Urinary bladder (tissue), 4 donors: Measurements from ENCODE around the gene FNIP2. TPM values are rescaled to one million over a fixed set of nuclear protein-coding genes. Genes with fewer than 3 reads are reported as not detected.
"Not testable (repeated sequence)": the region's sequence is repeated elsewhere in the genome, so short reads cannot be mapped to it uniquely, and the experiment has no call there.

ENCODE experiments used
- DNase-seq: peaks from one replicate; pipeline ENCODE4 v3.0.0-alpha.2; 2015; ENCODE audit errors: extremely low spot score
- H3K27ac ChIP-seq: one replicate; pipeline ENCODE4 v1.5.1; 2013; ENCODE audit warnings: low read depth, mild to moderate bottlenecking, moderate library complexity
- H3K36me3 ChIP-seq: one replicate; pipeline ENCODE4 v1.6.1; 2013; ENCODE audit warnings: mild to moderate bottlenecking, moderate library complexity; ENCODE audit not compliant: insufficient read depth
- H3K4me1 ChIP-seq: one replicate; pipeline ENCODE4 v1.6.1; 2013; ENCODE audit warnings: mild to moderate bottlenecking, moderate library complexity; ENCODE audit not compliant: insufficient read depth
- H3K4me3 ChIP-seq: one replicate; pipeline ENCODE4 v1.5.1; 2013; ENCODE audit warnings: low read depth, low read length
- WGBS: extraction: QIAGEN DNeasy Blood & Tissue Kit; methylation state at CpG from one replicate; pipeline ENCODE4 v1.1.7; 2013; 5-methylcytosine and 5-hydroxymethylcytosine counted together
- polyA plus RNA-seq: library from polyadenylated mRNA; stranded (reverse); fragments of 200-250 nt; gene quantifications from one replicate; pipeline ENCODE4 v1.2.3, GENCODE V29; 2013
- total RNA-seq: library from RNA; depleted of rRNA; stranded (reverse); fragments of >200 nt; gene quantifications from one replicate; pipeline ENCODE4 v1.2.3, GENCODE V29; 2014
- donor health status: healthy with polysubstance abuse.
- donor health status: healthy.

FNIP2 gene
- total and polyA plus RNA-seq, 2 donors: 15.6 to 54.0 TPM

- no peak for DNase-seq
- Histone ChIP-seq H3K36me3 (no peaks in the 10 kb centered on the region), H3K4me1 (no peaks in the 10 kb centered on the region), H3K4me3 (no peak overlapping the region), H3K27ac (no peak overlapping the region)
- 98% methylated on average over 4 of the region's 4 CpGs for WGBS
Measured at GRCh38 chr4:158875026-158875425, 106.2 kb downstream of the FNIP2 start.

GRCh38 chr4:158875455-158875854, 106.6 kb downstream of the FNIP2 start:
- Histone ChIP-seq H3K36me3 (no peaks in the 10 kb centered on the region), H3K4me3 (no peak overlapping the region), H3K4me1 (no peaks in the 10 kb centered on the region), H3K27ac (no peak overlapping the region)
- no peak for DNase-seq
- WGBS: 84% methylated on average over 1 of the region's 1 CpG

GRCh38 chr4:158877069-158877468, 108.2 kb downstream of the FNIP2 start:
- Histone ChIP-seq H3K36me3 (no peaks in the 10 kb centered on the region), H3K4me1 (no peaks in the 10 kb centered on the region), H3K27ac (no peak overlapping the region), H3K4me3 (no peak overlapping the region)
- no peak for DNase-seq
- WGBS: 89% methylated on average over 4 of the region's 4 CpGs

GRCh38 chr4:158882142-158882541, 113.3 kb downstream of the FNIP2 start:
- H3K27ac ChIP-seq, DNase-seq, H3K4me1 ChIP-seq, H3K36me3 ChIP-seq, H3K4me3 ChIP-seq: not testable (repeated sequence)
- WGBS: 97% methylated on average over 26 of the region's 30 CpGs

GRCh38 chr4:158884280-158884679, 115.5 kb downstream of the FNIP2 start:
- no peak overlapping the region for H3K27ac ChIP-seq
- no peak for DNase-seq
- no peaks in the 10 kb centered on the region for H3K4me1 ChIP-seq
- no peaks in the 10 kb centered on the region for H3K36me3 ChIP-seq
- WGBS: 79% methylated on average over 2 of the region's 2 CpGs
- no peak overlapping the region for H3K4me3 ChIP-seq

GRCh38 chr4:158885564-158885963, 116.7 kb downstream of the FNIP2 start:
- no peak overlapping the region for H3K4me3 ChIP-seq
- no peaks in the 10 kb centered on the region for H3K4me1 ChIP-seq
- no peaks in the 10 kb centered on the region for H3K36me3 ChIP-seq
- DNase-seq: no peak
- no peak overlapping the region for H3K27ac ChIP-seq
- WGBS: 94% methylated on average over 5 of the region's 5 CpGs

GRCh38 chr4:158890294-158890693, 121.5 kb downstream of the FNIP2 start:
- Histone ChIP-seq H3K36me3 (peaks cover 2% of the 10 kb centered on the region), H3K4me1 (no peaks in the 10 kb centered on the region), H3K4me3 (no peak overlapping the region), H3K27ac (no peak overlapping the region)
- no peak for DNase-seq
- WGBS: 95% methylated on average over 3 of the region's 3 CpGs

- Histone ChIP-seq H3K36me3 (peaks cover 2% of the 10 kb centered on the region), H3K27ac (no peak overlapping the region), H3K4me1 (no peaks in the 10 kb centered on the region), H3K4me3 (no peak overlapping the region)
- WGBS: 95% methylated on average over 3 of the region's 3 CpGs
- no peak for DNase-seq
Measured at GRCh38 chr4:158891256-158891655, 122.4 kb downstream of the FNIP2 start.

GRCh38 chr4:158894826-158895225, 126.0 kb downstream of the FNIP2 start:
- Histone ChIP-seq H3K27ac (no peak overlapping the region), H3K4me1 (no peaks in the 10 kb centered on the region), H3K36me3 (peaks cover 2% of the 10 kb centered on the region), H3K4me3 (no peak overlapping the region)
- 76% methylated on average over 2 of the region's 2 CpGs for WGBS
- DNase-seq: no peak

GRCh38 chr4:158895797-158896576, 127.2 kb downstream of the FNIP2 start:
- Histone ChIP-seq H3K4me3 (no peak overlapping the region), H3K27ac (no peak overlapping the region), H3K4me1 (no peaks in the 10 kb centered on the region), H3K36me3 (peaks cover 2% of the 10 kb centered on the region)
- WGBS: 64% methylated on average over 14 of the region's 14 CpGs
- no peak for DNase-seq

- not testable (repeated sequence) for H3K27ac ChIP-seq, DNase-seq, H3K4me1 ChIP-seq, H3K4me3 ChIP-seq, H3K36me3 ChIP-seq
- 86% methylated on average over 11 of the region's 11 CpGs for WGBS
Measured at GRCh38 chr4:158896577-158897238, 127.9 kb downstream of the FNIP2 start.

- not testable (repeated sequence) for H3K36me3 ChIP-seq, H3K4me1 ChIP-seq, H3K4me3 ChIP-seq, H3K27ac ChIP-seq, DNase-seq
- 98% methylated on average over 2 of the region's 2 CpGs for WGBS
Measured at GRCh38 chr4:158900408-158900807, 131.6 kb downstream of the FNIP2 start.

GRCh38 chr4:158902280-158903078, 133.7 kb downstream of the FNIP2 start:
- not testable (repeated sequence) for H3K4me3 ChIP-seq, DNase-seq, H3K27ac ChIP-seq, H3K36me3 ChIP-seq, H3K4me1 ChIP-seq
- WGBS: 74% methylated on average over 14 of the region's 14 CpGs

GRCh38 chr4:158903079-158903456, 134.2 kb downstream of the FNIP2 start:
- DNase-seq: no peak
- Histone ChIP-seq H3K36me3 (peaks cover 2% of the 10 kb centered on the region), H3K4me3 (no peak overlapping the region), H3K27ac (no peak overlapping the region), H3K4me1 (peaks cover 1% of the 10 kb centered on the region)
- whole genome bisulfite sequencing: 95% methylated on average over 7 of the region's 7 CpGs
